Activated CD4-positive, alpha-beta T cell treated with anti-CD3 and anti-CD28 coated beads, Interleukin-2, amount 50 U/mL, for 1 hour (primary cell): ENCODE data around the gene NTM.
"Not testable (repeated sequence)": the region's sequence is repeated elsewhere in the genome, so short reads cannot be mapped to it uniquely, and the experiment has no call there.

Source experiments
- DNase-seq: peaks from one replicate; pipeline ENCODE4 v3.0.0-alpha.2; 2020

Gene NTM

DNA sequence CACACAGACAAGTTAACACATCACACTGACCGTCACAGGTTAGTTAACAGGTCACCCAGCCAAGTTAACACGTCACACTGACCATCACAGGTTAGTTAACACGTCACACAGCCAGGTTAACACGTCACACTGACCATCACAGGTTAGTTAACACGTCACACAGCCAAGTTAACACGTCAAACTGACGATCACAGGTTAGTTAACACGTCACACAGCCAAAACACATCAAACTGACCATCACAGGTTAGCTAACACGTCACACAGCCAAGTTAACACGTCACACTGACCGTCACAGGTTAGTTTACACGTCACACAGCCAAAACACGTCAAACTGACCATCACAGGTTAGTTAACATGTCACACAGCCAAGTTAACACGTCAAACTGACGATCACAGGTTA, 699.2 kb downstream of the NTM start:
- not testable (repeated sequence) for DNase-seq

DNA sequence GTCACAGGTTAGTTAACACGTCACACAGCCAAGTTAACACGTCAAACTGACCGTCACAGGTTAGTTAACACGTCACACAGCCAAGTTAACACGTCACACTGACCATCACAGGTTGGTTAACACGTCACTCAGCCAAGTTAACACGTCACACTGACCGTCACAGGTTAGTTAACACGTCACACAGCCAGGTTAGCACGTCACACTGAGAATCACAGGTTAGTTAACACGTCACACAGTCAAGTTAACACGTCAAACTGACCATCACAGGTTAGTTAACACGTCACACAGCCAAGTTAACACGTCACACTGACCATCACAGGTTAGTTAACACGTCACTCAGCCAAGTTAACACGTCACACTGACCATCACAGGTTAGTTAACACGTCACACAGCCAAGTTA, 700.5 kb downstream of the NTM start:
- not testable (repeated sequence) for DNase-seq

- DNase-seq: no peak
Observed at GRCh38 chr11:132072044-132072857, 701.8 kb downstream of the NTM start.

GRCh38 chr11:132072858-132073211, 702.4 kb downstream of the NTM start:
- no peak for DNase-seq

DNA sequence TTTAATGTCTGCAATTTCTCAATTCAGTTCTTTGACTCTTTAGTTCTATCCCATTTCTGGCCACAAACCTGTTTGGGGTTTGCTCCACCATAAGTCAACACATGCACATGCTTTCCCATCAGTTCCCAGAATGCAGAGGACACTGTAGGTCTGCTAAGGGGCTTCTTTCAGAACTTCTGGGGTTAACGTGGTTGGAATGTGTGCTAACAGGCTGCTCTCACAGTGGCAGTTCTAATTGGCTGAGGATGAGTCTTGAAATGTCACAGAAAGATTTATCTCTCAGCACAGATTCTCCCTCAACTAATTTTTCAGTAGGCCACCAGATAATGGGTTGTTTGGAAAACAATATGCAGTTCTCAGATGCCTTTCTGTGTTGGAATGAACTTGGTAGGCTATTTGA, 703.4 kb downstream of the NTM start:
- DNase-seq: no peak

GRCh38 chr11:132075447-132075846, 705.0 kb downstream of the NTM start:
- DNase-seq: no peak

DNA sequence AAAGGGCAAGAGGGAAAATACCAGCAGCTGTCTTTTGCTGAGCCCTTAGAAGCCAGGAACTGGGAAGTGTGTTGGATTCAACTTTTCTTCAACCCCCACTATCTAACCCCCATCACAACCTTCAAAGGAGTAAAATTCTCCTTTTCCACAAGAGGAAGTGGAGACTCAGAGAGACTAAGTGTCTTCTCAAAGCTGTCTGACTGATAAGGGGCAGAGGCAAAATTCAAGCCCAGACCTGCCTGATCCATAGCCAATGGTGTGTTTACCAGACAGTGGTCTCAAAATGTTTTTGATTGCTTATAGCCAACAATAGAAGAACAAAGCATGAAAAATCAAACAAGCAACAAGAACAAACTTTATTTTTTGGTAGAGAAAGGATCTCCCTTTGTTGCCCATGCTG, 707.0 kb downstream of the NTM start:
- DNase-seq: no peak

- no peak for DNase-seq
Observed at GRCh38 chr11:132078264-132079076, 708.1 kb downstream of the NTM start.

- no peak for DNase-seq
Observed at GRCh38 chr11:132080127-132080526, 709.7 kb downstream of the NTM start.

DNA sequence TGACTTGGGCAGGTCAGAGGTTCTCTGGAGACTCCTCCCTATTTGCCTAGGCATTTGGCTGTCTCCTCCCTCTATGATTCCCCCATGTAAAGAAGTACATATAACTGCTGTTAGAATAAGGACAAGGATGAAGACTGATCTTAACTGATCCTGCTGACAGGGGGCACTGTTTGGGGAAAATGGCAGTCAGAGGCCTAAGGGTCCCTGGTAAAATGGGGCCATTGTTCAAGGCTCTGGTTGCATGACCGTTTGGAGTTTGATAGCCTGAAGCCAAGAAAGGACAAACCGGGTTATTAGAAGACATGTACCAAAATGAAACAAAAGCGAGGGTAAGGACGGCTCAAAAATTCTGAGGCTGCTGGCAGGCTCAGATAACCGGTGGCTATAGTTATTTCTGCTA, 712.2 kb downstream of the NTM start:
- DNase-seq: no peak

- DNase-seq: no peak
Observed at GRCh38 chr11:132084433-132084832, 714.0 kb downstream of the NTM start.

DNA sequence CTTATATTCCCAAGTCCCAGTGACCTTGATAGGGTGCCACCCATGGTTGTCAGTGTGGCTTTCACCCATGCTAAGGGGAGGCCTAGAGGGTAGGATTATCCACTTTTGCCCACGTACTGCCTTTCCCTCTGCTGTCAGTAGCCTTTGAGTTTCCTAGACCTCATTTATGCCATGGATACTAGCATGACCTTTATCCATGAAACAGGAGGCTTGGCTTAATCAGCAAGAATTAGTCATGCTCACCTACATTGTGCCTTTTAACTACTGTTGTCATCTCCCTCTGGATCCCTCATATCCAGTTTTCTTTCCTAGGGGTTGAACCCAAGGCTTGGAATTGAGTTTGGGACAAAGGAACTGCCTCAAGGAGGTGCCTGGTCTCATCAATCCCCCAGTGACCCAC, 716.7 kb downstream of the NTM start:
- no peak for DNase-seq

DNA sequence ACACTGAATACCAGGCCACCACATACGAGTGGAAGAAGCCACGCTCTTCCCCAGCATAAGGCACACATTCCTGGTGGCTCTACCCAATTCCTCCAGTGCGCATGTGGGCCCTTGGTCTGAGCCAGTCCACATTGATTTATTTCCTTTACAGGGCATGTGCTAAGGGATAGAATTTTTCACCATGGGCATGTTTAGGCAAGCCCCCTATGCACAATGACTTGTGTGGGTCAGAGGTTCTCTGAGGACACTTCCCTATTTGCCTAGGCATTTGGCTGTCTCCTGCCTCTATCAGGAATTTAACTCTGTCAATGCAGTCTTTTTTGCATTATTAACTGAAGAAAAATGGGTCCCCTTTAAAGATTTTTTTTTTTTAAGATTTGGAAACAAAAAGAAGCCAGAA, 718.1 kb downstream of the NTM start:
- DNase-seq: no peak

DNA sequence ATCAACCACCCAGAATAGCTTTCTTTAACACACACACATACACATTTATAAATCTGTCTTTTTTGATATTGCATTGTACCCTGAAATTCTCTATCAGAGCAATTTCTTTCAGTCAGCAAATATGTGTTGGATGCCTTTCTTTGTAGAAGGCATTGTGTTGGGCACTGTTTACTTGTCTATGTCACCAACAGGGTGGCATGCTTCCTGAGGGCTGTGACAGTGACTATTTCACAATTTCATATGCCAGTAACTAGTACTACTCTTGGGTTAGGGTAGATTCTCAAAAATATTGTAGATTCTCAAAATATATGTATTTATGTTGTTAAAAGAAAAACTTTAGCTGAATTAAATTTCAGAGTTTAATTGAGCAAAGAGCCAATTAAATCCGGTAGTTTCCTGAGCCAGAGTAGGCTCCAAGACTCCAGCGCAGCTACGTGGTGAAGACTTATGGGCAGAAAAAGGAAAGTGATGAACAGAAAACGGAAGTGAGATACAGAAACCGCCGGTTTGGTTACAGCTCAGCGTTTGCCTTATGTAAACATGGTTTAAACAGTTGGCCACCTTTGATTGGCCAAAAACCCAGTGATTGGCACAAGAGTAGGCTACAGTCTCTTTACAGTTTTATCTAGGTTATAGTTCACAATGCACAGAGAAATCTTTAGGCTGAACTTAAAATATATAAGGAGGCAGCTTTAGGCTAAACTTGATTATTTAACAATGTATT, 723.3 kb downstream of the NTM start:
- no peak for DNase-seq

DNA sequence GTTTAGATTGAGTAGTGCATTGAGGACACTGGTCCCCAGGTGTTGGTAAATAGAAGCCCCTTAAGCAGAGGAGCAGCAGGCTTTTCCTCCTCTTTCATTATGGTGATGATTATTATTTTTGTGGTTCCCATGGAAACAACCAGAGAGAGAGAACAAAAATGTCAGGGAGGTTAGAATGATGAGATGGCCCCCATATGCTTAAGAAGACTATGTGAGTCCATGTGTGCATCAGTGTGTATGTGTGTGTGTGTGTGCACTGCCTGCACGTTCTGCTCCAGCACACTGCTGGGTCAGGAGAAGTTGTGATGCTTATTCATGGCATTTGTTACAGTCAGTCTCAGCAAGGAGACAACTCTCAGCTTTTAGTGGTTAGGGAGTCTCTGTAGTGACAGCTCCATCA, 724.2 kb downstream of the NTM start:
- no peak for DNase-seq

- no peak for DNase-seq
Observed at GRCh38 chr11:132095230-132096131, 725.1 kb downstream of the NTM start.

- no peak for DNase-seq
Observed at GRCh38 chr11:132096132-132096825, 725.9 kb downstream of the NTM start.

GRCh38 chr11:132099692-132100091, 729.3 kb downstream of the NTM start:
- DNase-seq: no peak

- no peak for DNase-seq
Observed at GRCh38 chr11:132100583-132100982, 730.2 kb downstream of the NTM start.

DNA sequence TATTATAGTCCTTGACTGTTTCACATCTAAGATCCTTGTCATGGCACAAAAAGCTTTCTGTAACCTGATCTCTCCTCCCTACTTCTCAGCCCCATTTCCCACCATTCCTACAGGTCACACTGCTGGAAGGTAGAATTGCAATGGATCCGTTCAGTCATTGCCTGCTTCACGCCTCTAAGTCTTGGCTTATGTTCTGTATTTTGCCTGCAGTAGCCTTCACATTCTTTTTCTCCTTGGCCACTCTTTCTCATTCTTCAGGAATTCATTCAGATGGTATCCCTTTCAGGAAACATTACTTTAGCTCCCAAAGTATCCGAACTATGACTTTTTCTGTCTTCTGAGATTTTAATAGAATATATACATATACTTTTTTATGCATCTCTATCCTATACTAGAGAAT, 731.5 kb downstream of the NTM start:
- no peak for DNase-seq

DNA sequence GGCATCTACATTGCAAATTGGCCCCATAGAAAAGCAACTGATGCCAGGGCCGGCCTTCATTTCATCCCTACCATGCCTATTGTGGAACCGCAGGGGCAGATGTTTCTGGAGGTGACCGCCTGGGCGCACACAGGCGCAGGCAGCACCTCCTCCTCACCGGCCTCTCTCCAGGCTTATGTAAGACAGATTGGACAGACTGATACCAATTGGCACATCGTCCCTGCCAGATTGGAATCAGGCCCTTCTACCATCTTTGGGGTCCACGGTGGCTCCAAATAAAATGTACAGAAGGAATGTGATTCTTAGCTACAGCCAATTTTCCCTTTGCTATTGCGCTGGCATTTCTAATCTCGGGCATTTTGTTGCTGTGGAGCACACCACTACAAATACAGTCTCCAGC, 732.6 kb downstream of the NTM start:
- no peak for DNase-seq
